ENCODE measurements around the gene COLGALT1.
A peak's percentile ranks its signal among the peaks of the same experiment; 100 is the strongest.
"Not testable (repeated sequence)": the region's sequence is repeated elsewhere in the genome, so short reads cannot be mapped to it uniquely, and the experiment has no call there.

COLGALT1 gene

DNA sequence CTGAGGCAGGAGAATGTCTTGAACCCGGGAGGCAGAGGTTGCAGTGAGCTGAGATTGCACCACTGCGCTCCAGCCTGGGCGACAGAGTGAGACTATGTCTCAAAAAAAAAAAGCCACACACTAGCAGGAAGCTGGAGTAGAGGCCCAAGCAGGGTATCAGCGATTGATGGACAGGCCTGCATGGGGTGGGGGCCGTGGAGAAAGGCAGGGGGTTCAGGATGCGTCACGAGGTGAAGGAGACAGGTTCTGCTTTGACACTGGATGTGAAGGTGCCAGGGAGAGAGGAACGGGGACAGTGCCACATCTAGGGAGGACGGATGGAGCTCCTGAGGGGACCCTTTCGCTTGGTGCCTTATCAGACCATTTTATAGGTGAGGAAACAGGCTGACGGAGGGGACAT is 7.1 kb downstream of the COLGALT1 start:
- DNase-seq, result no peak

DNA sequence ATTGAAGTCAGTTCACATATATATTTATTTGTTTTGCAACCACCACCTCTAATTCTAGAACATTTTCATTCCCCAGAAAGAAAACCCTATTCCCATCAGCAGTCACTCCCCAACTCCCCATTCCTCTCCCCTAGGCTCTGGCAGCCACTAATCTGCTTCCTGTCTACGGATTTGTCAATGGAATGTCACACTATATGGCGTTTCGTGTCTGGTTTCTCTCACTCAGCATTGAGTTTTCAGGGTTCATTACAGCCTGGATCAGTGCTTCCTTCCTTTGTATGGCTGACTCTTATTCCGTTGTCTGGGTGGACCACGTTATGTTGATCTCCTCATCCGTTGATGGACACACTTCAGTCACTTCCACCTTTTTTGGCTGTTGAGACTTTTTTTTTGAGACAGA is 9.3 kb downstream of the COLGALT1 start:
- DNase-seq, result no peak

DNA sequence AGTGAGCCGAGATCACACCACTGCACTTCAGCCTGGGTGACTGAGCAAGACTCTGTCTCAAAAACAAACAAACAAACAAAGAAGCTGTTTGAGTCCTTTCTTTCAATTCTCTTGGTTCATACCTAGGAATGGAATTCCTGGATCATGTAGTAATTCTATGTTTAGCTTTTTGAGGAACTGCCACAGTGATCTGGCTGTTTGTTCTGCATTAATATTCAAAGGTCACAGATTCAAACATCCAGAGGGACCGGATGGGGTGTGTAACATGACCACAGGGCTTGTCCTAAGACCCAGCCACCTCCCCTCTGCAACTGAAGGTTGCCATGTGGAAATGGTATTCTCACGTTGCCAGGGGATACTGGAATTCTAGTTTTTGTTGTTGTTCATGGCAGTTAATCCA is 10.2 kb downstream of the COLGALT1 start:
- no peak for DNase-seq

DNA sequence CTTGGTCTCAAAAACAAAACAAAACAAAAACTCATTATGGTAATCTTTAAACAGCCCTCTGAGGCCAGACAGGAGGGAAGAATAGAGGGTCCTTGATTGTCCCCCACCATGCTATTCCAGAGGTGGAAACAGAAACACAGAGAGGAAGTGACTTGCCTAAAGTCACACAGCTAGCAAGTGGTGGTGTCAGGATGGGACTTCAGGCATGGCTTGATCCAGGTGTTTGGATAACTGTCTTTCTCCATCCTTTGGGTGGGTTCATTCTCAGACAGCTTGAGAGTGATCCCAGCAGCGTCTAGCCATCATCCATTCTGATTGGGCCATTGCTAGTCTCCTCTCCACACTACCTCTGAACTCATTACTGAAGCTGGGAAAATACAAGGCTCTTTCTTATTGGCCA is 12.5 kb downstream of the COLGALT1 start:
- no peak for DNase-seq

DNA sequence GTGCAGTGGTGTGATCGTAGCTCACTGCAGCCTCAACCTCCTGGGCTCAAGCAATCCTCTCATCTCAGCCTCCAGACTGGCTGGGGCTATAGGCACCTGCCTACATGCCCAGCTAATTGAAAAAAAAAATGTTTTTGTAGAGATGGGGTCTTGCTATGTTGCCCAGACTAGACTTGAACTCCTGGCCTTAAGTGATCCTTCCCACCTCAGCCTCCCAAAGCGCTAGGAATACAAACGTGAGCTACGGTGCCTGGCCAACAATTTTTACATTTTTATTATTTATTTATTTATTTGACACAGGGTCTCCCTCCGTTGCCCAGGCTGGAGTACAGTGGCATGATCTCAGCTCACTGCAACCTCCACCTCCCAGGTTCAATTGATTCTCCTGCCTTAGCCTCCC is 14.8 kb downstream of the COLGALT1 start:
- not testable (repeated sequence) for DNase-seq

DNA sequence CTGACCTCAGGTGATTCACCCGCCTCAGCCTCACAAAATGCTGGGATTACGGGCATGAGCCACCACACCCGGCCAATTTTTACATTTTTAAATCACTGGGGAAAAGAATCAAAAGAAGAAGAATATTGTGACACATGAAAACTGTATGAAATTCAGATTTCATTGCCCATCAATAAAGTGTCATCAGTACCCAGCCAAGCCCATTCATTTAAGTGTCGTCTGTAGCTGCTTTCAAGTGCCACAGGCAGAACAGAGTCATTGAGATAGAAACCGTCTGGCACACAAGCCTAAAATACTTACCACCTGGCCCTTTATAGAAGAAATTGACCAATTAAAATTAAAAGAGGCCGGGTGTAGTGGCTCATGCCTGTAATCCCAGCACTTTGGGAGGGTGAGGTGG is 15.3 kb downstream of the COLGALT1 start:
- DNase-seq, result no peak

DNA sequence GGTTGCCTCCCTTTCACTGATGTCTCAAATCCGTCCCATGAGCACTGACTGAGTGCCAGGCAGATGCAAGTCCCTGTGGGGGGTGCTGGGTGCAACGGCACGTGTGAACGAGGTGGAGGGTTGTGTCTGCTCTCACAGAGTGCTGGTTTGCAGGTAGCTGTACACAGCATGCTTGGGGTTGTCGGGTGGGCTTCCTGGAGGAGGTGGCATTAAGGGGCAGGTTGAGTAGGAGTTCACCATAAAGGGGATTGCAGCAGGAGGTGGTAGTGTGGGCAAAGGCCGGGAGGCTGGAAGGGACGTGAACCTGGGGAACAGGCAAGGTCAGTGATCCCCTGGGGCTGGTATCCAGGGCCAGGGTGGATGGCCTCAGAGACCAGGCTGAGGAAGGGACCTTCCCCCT is 17.2 kb downstream of the COLGALT1 start:
- no peak for DNase-seq

DNA sequence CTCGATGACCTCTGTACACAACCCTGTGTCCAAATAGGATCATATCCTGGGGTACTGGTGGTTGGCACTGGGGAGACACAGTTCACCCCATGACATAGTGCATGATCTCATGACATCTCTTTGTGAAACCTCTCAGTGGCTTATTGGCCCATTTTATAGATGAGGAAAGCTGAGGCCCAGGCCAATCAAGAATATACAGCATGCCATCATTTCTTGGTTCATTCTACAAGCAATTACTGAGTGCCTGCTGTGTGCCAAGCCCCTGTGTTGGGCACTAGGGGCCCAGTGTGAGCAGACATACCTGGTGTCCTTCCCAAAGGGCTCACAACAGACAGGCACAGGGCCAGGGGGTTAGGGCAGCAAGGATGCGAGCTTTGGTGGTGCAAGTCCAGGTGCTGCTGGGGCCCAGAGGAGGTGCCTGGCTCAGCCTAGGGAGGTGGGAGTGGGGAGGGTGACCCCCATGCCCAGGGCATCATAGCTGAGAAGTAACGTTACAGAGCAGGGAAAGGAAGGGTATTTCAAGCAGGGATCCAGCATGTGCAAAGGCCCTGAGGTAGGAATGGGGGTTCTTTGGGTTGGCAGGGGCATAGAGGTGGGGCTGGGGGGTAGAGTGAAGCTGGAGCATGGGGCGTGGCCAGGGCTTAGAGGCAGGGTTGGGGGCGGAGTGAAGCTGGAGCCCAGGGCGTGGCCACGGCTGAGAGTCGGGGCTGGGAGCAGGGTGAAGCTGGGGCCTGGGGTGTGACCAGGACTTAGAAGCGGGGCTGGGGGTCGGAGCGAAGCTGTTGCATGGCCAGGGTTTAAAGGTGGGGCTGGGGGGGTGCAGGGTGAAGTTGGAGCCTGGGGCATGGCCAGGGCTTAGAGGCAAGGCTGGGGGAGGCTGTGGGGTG is 20.7 kb downstream of the COLGALT1 start:
- DNase-seq, result no peak

DNA sequence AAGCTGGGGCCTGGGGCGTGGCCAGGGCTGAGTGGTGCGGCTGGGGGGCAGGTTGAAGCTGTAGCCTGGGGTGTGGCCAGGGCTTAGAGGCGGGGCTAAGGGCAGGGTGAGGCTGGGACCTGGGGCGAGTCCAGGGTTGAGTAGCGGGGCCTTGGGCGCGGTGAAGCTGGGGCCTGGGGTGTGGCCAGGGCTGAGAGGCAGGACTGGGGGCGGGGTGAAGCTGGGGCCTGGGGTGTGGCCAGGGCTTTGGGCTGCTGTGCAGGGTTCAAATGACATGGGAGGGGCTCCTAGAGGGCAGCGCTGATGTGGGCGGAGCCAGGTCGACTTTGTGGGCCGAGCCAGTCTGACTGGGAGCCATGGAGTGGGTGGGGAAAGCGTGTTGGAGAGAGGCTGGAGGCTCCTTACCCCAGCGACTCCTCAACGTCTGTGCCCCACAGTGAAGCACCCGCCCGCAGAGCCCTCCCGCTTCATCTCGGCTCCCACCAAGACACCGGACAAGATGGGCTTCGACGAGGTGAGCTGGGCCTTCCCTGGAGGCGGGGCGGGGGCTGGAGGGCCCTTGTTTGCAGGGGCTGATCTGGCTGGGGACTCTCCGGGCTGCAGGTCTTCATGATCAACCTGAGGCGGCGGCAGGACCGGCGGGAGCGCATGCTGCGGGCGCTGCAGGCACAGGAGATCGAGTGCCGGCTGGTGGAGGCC is 21.5 kb downstream of the COLGALT1 start:
- DNase-seq, result peak; percentile 15

DNA sequence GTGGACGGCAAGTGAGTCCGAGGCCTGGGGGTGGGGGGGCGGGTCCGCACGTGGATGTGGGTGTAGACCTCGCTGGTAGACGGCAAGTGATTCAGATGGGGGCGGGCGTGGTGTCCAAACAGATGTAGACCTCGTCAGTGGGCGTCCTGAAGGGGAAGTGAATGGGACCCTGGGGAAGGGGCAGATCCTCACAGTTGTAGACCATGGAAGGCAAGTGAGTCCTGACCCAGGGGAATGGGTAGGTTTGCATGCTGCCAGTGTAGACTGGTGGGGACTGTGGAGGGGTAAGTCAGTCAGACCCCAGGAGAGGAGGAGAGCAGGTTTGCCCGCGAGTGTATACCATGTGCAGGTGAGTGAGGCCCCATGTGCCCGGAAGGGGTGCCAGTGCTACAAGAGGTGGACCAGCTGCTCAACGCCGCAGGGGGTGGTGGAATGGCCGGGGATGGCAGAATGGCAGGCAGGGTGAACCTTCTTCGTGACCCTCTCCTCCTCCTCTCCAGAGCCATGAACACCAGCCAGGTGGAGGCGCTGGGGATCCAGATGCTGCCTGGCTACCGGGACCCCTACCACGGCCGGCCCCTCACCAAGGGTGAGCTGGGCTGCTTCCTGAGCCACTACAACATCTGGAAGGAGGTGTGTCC is 22.1 kb downstream of the COLGALT1 start:
- DNase-seq, result no peak

DNA sequence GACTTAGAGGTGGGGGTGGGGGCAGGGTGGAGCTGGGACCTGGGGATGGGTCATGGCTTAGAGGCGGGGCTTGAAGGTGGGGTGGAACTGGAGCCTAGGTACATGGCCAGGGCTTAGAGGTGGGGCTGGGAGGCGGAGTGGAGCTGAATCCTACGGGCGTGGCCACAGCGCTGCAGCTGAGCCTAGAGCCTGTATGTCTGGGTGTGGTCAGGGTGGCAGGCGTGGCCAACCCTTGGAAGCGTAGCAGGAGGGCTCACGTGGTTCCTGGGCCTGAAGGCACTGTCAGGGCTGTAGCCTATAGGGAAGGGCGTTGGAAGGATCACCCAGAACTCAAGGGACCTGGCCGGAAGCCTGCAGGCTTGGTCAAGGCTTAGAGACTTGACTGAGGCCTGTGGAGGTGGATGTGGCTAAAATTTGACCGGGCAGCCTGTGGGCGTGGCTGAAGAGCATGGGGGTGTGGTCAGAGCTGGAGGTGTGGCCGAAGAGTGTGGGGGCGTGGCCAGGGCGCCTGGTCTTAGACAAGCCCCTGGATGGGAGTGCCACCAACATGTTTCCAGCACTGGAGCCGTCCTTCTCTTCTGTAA is 24.3 kb downstream of the COLGALT1 start:
- DNase-seq, result no peak

DNA sequence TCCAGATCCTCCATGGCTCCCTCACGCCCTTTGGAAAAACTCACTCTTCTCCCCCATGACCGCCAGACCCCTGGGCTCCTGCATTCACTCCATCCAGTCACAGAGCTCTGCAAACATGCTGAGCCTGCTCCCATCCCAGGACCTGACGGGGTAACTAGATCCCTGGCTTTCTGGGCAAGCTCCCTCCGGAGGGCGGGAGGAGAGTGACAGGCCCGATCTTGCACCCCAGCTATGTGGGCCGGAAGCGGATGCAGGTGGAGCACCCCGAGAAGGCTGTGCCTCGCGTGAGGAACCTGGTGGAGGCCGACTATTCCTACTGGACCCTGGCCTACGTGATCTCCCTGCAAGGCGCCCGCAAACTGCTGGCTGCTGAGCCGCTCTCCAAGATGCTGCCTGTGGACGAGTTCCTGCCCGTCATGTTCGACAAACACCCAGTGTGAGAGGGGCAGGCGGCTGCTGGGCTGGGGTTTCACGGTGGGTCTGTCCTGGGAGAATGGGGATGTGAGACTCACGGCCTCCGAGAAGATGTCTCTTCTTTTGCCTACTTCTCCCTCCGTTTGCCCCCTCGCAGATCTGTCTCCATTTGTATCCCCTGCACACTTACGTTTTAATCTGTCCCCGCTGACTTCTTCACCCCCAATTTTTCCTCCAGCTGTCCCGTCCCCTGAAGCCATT is 25.2 kb downstream of the COLGALT1 start:
- no peak for DNase-seq

DNA sequence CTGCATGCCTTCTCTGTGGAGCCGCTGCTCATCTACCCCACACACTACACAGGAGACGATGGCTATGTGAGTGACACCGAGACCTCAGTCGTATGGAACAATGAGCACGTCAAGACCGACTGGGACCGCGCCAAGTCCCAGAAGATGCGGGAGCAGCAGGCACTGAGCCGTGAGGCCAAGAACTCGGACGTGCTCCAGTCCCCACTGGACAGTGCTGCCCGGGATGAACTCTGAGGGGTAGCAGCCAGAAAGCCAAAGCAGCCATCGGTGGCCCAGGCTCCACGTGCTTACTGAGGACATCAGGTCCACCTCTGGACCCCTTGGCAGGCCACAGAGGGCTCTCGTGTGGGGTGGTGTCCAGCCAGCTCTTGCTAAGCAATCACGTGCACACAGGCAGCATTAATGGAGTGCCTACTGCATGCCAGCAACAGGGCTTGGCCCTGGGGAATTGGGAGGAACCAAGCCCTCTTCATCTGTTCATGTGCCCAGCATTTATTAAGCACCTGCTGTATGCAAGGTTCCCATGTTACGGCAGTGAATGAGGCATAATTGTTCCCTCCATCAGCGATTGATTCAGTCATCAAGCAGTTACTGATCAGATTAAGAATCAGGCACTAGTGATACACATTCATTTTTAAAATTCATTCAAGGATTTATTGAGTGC is 25.9 kb downstream of the COLGALT1 start:
- no peak for DNase-seq

DNA sequence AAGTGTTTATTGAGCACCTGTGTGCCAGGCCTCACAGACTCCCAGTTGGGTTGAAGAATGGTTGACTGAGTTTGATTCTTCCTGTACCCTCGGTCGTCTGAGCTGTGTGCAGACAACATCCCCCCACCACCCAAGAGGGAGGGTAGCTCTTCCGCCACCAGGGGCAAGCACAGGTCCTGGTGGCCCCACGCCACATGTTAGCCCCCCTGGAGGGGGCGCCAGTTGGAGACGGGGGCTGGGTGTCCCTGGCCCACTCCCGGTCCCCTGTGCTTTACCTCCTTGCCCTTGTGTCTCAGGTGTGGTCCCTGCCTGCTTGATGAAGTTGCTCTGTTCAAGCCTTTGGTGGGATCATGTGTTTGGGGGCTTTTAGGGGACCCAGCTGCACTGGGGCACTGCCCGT is 27.2 kb downstream of the COLGALT1 start:
- DNase-seq, result no peak

DNA sequence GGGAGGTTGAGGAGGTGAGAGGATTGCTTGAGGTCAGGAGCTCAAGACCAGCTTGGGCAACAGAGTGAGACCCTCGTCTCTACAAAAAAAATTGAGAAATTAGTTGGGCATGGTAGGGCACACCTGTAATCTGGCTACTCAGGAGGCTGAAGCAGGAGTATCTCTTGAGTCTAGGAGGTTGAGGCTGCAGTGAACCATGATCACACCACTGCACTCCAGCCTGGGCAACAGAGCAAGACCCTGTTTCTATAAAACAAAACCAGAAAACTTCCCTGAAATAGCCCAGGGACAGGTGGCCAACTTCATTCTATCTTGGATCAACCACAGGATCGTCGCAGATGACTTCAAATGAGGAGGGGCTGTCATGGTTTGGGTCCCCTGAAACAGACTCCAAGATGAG is 28.7 kb downstream of the COLGALT1 start:
- DNase-seq, result no peak

DNA sequence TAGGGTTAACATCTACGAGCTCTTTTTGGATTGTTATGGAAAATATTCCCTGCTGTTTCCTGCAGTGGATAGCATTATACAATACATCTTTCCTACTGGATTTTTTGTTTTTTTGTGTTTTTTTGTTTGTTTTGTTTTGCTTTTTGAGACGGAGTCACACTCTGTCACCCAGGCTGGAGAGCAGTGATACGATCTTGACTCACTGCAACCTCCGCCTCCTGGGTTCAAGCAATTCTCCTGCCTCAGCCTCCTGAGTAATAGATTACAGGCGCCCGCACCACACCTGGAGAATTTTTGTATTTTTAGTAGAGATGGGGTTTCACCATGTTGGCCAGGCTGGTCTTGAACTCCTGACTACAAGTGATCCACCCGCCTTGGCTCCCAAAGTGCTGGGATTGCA is 29.9 kb downstream of the COLGALT1 start:
- not testable (repeated sequence) for DNase-seq

DNA sequence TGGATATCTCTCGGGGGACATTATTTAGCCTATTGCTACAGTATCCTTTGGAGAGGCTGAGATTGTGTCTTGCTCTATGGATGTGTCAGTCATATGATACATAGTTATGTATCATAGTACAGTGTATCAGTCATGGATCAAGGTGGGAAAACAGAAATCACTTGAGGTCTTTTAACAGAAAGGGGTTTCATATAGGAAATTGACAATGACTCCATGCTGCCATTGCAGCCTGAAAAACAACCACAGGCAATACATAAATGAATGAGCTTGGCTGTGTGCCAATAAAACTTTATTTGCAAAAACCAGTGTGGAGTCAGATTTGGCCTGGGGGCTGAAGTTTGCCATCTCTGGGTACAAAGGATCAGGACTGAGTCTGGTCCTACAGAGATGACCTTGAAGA is 35.4 kb downstream of the COLGALT1 start:
- DNase-seq, result no peak

DNA sequence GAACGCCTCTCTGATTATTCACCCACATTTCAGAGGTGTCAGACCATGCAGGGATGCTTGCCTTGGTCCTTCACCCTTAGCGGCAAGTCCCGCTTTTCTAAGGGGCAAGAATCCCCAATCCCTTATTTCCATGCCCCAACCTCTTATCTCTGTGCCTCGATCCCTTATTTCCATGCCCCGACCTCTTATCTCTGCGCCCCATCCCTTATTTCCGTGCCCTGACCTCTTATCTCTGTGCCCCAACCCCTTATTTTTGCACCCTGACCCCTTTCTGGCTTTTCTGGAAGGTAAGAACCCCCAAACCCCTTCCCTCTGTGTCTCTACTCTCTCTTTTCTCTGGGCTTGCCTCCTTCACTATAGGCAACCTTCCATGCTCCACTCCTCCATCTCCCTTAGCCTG is 38.8 kb downstream of the COLGALT1 start:
- DNase-seq, result not testable (repeated sequence)

DNA sequence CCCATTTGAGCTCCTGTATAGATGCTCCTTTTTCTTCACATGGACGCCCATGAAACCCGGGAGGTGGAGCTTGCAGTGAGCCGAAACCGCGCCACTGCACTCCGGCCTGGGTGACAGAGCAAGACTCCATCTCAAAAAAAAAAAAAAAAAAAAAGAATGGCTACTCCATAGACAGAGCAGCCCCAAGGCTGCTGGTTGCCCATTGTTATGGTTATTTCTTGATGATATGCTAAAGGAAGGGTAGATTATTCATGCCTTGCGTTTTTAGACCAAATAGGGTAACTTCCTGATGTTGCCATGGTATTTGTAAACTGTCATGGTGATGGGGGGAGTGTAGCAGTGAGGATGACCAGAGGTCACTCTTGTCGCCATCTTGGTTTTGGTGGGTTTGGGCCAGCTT is 42.6 kb downstream of the COLGALT1 start:
- not testable (repeated sequence) for DNase-seq

DNA sequence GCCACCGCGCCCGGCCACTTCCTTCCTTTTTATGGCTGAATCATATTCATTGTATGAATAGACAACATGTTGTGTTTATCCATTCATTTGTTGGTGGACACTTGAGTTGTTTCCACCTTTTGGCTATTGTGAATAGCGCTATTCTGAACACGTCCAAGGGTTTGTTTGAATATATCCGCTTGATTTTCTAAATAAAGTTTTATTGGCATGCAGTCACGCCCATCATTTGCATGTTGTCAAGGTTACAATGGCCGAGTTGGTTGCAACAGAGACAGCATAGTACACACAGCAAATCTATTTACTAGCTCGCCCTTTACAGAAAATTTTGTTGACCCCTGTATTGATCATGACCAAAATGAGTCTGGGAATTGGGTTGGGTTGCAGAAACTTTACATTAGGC is 43.5 kb downstream of the COLGALT1 start:
- no peak for DNase-seq

DNA sequence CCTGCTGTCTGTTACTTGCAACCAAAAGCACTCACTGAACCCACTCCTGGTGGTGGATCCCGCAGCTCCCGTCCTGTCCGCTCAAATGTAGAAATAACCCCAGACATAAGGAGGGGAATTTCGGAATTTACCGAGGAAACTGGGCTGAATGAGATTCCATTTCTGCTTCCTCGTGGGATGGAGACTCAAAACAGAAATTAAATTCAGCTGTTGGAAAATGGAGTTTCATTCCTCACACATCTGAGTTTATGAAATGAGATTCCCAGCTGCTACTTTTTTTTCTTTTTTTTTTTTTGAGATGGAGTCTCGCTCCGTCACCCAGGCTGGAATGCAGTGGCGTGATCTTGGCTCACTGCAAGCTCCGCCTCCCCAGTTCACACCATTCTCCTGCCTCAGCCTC is 44.3 kb downstream of the COLGALT1 start:
- no peak for DNase-seq

DNA sequence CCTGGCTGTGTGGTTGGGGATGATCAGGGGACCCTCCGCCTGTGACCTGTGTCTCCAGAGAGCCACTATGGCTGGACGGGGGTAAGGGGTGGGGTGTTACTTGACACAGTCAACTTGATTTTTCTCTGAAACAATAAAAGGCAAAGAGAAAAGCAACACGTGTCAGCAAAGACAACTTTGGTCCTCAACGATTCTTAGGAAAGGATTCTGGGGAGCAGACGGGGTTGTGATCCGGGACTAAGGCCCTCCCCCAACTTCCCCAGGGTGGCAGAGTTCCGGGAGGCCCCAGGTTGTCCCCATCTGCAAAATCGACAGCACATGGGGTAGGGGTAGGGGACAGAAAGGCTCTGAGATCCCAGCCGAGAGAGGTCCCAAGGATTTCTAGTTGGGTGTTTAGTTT is 46.2 kb downstream of the COLGALT1 start:
- DNase-seq, result no peak

Measured in GDM1 (cell line).